Measurements from ENCODE around the gene PLEKHM1.

PLEKHM1 gene

DNA sequence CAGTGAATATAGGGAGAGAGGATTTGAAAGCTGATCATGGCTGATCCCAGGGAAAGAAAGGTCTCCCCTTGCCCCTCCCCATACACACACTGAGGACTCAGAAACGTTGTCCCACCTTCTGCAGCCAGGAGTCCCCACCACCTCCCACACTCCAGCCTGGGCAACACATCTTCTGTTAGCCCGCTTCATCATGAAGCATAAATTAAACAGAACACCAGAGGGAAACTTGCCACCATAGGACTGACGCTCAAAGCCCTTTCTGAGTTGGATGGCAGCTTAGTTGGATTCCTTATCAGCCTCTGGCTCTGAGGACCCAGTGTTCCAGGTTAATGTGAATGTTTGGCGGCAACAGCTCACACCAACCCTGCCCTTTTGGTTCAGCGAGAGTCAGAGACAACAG, 91.7 kb downstream of the PLEKHM1 start:
- TF ChIP-seq, protein P1, sequence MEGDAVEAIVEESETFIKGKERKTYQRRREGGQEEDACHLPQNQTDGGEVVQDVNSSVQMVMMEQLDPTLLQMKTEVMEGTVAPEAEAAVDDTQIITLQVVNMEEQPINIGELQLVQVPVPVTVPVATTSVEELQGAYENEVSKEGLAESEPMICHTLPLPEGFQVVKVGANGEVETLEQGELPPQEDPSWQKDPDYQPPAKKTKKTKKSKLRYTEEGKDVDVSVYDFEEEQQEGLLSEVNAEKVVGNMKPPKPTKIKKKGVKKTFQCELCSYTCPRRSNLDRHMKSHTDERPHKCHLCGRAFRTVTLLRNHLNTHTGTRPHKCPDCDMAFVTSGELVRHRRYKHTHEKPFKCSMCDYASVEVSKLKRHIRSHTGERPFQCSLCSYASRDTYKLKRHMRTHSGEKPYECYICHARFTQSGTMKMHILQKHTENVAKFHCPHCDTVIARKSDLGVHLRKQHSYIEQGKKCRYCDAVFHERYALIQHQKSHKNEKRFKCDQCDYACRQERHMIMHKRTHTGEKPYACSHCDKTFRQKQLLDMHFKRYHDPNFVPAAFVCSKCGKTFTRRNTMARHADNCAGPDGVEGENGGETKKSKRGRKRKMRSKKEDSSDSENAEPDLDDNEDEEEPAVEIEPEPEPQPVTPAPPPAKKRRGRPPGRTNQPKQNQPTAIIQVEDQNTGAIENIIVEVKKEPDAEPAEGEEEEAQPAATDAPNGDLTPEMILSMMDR (IDR thresholded peaks at IDR 0.05; ENCODE audit: borderline replicate concordance, insufficient read depth, low read depth, low read length) = no peak
- no peak overlapping the region for H3K4me3 ChIP-seq (ENCODE audit: low read depth, low read length)

DNA sequence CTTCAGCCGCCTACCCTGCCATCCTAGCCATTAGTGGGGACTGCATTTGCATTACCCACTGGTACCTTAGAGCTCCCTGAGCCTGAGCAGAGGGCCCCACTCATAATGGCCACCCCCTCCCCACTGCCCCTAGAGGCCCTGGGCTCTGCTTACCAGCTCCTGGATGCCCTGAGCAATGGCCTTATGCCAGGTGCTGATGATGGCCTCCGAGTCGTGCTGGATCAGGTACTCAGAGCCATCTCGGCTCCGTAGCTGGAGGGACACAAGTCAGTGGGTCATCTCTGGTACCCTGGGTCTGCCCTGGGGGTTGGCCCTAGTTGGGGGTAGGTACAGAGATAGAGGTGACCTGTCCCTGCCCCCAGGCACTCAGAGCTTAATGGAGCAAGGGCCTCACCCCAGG, 92.7 kb downstream of the PLEKHM1 start:
- TF ChIP-seq, protein P1 (IDR thresholded peaks at IDR 0.05; ENCODE audit: borderline replicate concordance, insufficient read depth, low read depth, low read length) = no peak
- H3K4me3 ChIP-seq (ENCODE audit: low read depth, low read length) = no peak overlapping the region

DNA sequence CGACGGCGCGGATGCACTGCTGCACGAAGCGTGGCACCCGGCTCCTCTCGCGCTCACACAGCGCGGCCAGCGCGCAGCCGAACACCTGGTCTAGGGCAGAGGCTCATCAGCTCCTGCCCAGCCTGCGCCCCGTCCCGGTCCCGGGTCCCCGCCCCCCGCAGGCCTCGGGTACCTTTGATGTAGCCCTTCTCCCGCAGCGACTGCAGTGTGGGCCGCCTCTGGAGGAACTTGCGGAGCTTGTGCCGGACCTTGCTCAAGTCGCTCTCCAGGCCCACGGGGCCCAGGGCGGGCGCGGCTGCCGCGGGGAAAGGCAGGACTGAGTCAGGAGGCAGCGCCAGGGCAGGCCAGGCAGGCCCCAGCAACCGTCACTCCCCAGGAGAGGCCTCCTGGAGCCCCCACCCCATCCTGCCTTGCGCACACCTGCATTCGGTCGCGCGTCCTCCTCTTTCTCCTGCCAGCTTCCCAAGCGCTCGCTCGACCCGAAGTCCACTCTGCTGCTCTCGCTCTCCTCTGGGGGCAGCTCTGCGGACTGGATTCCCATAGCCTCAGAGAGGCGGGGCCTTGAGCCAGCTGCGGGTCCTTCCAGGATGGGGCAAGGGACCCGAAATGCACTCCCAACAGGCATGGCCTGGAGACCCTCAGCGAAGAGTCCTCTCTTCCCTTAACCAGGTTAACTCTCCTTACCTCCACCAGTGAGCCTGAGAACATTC, 93.9 kb downstream of the PLEKHM1 start:
- no peak overlapping the region for H3K4me3 ChIP-seq (ENCODE audit: low read depth, low read length)
- TF ChIP-seq, protein P1 (IDR thresholded peaks at IDR 0.05; ENCODE audit: borderline replicate concordance, insufficient read depth, low read depth, low read length) = no peak

DNA sequence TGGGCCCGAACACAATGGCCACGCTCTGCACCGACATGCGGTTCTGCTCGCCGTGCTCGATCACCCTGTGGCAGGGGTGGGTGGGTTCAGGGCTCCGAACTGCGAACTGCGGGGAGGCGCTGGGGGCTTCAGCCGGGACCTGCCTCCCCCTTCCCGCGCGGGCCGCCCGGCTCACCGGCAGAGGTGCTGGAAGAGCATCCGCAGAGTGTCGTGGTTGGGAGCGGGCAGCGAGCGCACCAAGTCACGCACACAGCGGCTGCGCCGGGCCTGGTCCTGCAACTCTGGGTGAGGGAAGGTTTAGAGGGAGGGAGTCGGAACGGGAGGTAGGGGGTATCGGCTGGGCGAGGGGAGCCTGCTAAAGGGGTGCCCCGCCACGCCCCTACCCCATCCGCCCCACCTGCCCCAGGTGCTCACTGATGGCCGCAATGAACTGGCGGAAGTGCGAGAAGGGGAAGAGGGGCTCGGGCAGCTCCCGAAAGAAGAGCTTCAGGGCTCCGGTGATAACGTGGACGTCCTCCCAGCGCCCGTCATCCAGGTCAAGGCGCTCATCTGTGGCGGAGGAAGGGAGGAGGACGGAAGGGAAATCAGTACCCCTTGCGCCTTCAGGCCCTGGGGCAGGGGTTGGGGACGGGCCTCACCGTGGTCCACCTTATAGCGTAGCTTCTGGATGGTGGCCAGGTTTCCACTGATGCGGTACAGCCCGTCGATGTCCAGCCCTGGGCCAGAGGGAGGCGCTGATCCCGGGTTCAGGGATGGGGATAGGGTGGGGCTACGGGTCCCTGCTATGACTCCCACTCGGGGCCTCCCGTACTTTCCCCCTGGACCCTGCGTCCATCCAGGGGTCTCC, 94.7 kb downstream of the PLEKHM1 start:
- no peak overlapping the region for H3K4me3 ChIP-seq (ENCODE audit: low read depth, low read length)
- TF ChIP-seq, protein P1 (IDR thresholded peaks at IDR 0.05; ENCODE audit: borderline replicate concordance, insufficient read depth, low read depth, low read length) = no peak

DNA sequence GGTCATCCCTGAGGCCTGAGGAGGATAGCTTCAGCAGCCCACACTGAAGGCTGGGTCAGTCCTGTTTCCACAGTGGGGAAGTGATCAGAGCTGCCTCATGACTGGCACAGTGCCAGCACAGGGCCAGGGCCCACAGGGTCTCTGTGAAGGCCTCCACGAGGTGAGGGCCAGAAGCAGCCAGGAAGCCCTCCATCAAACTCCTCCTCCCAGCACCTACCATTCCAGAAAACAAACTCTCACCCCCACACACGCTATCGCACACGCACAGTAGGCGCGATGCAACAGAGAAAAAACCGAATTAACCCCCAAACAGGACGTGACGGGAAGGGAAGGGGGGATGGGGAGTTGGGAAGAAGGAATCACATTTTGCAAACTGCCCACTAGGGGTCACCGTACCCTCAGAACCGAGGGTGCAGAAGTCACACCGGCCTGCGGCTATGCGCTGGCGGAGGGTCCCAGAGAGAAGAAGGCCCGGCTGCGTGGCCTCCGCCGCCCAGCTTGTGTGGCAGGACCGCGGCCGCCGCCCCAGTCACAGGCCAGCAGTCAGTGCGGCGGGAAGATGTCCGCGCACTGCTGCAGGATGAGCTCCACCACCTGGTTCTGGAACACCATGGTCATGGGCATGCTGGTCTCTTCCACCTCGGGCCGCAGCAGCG, 95.5 kb downstream of the PLEKHM1 start:
- TF ChIP-seq, protein P1 (IDR thresholded peaks at IDR 0.05; ENCODE audit: borderline replicate concordance, insufficient read depth, low read depth, low read length) = peak; percentile 72
- H3K4me3 ChIP-seq (ENCODE audit: low read depth, low read length) = no peak overlapping the region

DNA sequence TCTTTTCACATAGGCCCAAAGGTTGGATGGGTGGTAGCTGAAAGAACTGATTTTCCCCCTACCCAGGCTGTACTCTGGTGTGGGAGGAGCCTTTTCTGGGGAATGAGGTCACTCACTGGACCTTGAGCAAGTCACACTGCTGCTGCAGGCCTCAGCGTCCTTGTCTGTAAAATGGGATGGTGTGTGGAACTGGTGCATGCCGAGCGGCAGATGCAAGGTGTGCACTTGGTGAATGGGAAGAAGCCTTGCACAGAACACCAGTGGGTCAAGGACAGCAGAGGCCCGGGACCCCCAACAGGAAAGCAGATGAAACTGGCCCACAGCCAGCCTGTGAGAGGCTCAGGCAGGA, 96.0 kb downstream of the PLEKHM1 start:
- H3K4me3 ChIP-seq (ENCODE audit: low read depth, low read length) = no peak overlapping the region
- TF ChIP-seq, protein P1 (IDR thresholded peaks at IDR 0.05; ENCODE audit: borderline replicate concordance, insufficient read depth, low read depth, low read length) = no peak
